SU-DHL-6 (cell line): Measurements from ENCODE around the gene EIF4EBP2.

ENCODE experiments used
- CTCF ChIP-seq: fragments of 200-600 bp; sonication (generic); IDR thresholded peaks from one replicate; pipeline ENCODE4 v1.5.1; 2017; ENCODE audit warnings: antibody characterized with exemption, mild to moderate bottlenecking, low read length, moderate library complexity; ENCODE audit not compliant: insufficient read depth, poor library complexity, severe bottlenecking
- EZH2phosphoT487 ChIP-seq: fragments of 200-600 bp; sonication (generic), shearing (Covaris generic); conservative IDR thresholded peaks from 2 replicates; pipeline ENCODE4 v1.6.1; 2018; ENCODE audit warnings: mild to moderate bottlenecking, antibody characterized with exemption, low read length, moderate library complexity, mixed read lengths

GRCh38 chr10:70417568-70417967, 13.6 kb downstream of the EIF4EBP2 start:
- TF ChIP-seq CTCF, result no peak
- TF ChIP-seq EZH2phosphoT487, result no peak
